CD4-positive, alpha-beta T cell treated with Interferon alpha-2 for 1 hour (primary cell): ENCODE data around the gene ASCC3.

Experiments
- DNase-seq, 2 donors: peaks; one replicate each; pipeline ENCODE4 v3.0.0-alpha.2; 2020 to 2022

The ASCC3 gene

GRCh38 chr6:100573166-100573565 lies 308.0 kb downstream of the ASCC3 start:
- no peak for DNase-seq

DNA sequence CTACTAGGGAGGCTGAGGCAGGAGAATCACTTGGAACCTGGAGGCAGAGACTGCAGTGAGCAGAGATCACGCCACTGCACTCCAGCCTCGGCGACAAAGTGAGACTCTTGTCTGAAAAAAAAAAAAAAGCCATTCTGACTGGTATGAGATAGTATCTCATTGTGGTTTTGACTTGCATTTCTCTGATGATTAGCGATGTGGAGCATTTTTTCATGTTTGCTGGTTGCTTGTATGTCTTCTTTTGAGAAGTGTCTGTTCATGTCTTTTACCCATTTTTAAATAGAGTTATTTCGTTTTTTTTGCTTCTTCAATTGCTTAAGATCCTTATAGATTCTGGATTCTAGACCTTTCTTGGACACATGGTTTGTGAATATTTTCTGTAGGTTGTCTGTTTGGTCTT lies 312.9 kb downstream of the ASCC3 start:
- DNase-seq: no peak

GRCh38 chr6:100566563-100566962 lies 314.6 kb downstream of the ASCC3 start:
- DNase-seq: no peak

GRCh38 chr6:100565439-100566104 lies 315.6 kb downstream of the ASCC3 start:
- DNase-seq: no peak

DNA sequence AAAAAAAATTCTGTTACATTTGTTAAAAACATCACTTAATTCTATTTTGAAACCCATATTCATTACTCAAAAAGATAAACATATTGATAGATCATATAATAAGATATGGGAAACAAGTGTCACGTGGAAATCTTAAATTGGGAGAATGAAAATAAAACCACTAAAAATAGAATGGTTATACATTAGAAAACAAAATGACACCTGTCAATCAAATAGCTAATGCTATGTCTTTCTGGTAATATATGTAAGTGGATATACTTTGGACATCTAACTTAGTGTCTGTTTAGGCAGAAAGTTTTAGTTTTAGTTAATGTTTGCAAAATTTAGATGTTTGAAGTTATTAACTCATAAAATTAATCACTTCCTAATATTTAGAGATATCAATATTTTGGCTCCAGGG lies 321.3 kb downstream of the ASCC3 start:
- no peak for DNase-seq

- DNase-seq: no peak
Observed at GRCh38 chr6:100554228-100554627, 326.9 kb downstream of the ASCC3 start.

DNA sequence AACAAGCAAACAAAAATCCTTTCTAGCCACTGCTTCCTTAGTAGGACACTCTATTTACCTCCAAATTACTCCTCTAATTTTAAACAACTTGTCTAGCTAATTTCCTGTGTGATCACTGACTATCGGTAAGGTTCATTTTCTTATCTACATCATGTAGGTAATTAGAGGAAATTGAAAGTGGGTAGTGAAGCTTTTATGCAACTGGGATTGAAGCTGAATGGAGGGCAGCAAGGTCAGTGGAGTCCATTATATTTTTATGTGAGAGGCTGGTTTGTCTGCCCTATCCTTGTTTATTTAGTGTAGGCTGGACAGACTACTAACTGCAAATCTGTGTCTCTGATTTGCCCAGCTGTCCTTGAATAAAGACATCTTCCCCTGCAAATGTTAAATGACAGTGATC lies 327.9 kb downstream of the ASCC3 start:
- DNase-seq: no peak

DNA sequence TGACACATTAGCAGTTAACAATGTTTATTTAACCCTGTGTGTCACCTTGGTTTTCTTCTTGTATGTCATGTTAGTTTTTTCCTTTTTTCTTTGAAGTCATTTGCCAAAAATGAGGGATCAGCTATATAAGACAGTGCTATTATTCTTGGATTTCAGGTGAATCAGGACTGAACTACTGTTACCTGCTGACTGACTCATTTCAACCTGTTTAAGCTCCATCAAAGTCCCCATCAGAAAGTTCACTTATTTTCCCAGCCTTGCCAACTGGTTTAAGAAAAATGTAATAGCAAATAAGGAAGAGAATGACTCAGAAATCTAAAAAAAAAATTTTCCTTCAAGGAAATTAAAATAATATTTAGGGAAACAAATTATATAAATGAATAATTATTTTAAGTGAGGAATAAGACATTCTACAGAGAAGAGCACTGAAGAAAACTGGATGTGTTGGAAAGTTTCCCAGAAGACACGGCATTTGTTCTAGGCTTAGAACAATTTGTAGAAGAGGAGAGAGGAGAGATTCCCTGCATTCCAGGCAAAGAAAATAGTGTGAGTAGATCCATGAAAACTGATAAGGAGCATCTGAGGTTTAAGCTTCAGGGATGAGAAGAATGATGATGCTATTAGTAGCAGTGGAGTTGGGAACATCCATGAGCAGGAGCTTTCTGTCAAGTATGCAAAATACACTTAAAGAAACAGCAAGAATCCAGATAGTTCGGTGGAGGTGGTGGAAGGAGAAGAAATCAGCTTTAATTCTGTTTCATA lies 331.5 kb downstream of the ASCC3 start:
- no peak for DNase-seq

DNA sequence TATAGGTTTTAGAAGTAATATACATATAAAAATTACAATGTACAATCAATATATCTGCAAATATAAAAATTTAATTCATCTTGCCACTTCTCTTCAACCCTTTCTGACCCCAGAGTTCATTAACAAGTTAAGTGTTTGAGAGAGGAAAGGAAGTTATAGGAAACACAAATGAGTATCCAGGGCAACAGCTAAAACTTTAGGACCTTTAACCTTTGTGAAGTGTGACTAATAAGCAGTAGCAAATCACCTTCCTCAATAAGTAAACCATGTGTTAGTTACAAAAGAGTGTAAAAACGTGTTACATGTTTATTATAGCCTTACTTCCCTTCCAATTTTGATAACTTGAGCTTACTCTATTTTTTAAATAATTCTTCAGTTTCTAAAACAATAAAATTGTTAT lies 343.0 kb downstream of the ASCC3 start:
- no peak for DNase-seq

DNA sequence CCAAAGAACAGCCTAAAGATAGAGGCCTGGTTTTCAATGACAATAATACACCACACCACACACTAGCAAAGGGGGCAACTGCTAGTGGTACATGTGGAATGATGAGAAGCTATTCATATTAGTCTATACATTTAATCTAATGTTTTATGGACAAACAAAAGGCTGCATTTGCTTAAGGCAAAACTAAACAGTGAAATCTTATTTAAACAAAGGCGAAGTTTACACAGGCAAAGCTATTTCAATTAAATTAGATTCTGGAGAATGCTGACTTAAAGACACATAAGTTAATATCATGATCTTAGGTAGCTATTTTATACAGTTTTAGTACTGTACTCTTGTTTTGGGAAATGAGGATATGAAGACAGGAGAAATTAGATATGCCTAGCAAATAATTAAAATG lies 362.5 kb downstream of the ASCC3 start:
- DNase-seq: no peak

- no peak for DNase-seq
Observed at GRCh38 chr6:100517633-100518032, 363.5 kb downstream of the ASCC3 start.

- DNase-seq: no peak
Observed at GRCh38 chr6:100517106-100517505, 364.0 kb downstream of the ASCC3 start.

DNA sequence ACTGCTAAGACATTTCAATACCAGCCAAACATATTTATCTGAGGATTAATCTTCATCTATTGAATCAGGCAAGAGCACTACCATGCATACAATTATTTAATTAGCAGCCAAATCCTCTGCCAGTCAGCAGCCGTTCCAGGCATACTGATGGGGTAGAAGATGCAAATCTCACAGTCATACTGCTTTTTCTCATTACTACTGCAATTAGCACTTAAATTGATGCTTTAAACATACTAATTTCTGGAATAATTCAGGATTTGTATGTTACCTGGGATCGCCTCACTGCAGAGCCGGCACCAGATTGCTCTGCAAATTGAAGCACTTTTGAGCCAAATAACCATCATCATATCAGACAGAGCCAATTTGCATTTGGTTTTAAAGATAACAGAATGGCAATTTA lies 366.5 kb downstream of the ASCC3 start:
- DNase-seq: no peak

- DNase-seq: no peak
Observed at GRCh38 chr6:100512203-100512862, 368.8 kb downstream of the ASCC3 start.

DNA sequence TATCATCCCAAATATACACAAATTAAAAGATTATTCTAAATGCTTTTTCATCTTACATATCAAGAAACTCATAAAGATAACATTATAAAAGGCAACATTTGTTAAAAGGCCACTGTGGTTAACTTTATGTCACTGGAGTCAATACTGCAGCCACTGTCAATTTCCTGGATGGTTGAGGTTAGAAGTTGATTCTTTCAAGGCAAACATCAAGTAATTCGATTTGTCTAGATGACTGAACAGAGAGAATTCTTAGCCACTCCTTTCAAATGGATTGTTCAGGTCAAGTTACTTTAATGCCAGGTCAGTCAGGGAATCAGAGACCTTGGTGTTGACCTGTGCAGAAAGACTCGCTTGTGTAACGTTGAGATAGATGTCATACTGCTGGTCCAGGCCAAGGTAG lies 372.0 kb downstream of the ASCC3 start:
- DNase-seq: no peak

- DNase-seq: no peak
Observed at GRCh38 chr6:100506651-100507050, 374.5 kb downstream of the ASCC3 start.

GRCh38 chr6:100504786-100505737 lies 376.1 kb downstream of the ASCC3 start:
- no peak for DNase-seq

DNA sequence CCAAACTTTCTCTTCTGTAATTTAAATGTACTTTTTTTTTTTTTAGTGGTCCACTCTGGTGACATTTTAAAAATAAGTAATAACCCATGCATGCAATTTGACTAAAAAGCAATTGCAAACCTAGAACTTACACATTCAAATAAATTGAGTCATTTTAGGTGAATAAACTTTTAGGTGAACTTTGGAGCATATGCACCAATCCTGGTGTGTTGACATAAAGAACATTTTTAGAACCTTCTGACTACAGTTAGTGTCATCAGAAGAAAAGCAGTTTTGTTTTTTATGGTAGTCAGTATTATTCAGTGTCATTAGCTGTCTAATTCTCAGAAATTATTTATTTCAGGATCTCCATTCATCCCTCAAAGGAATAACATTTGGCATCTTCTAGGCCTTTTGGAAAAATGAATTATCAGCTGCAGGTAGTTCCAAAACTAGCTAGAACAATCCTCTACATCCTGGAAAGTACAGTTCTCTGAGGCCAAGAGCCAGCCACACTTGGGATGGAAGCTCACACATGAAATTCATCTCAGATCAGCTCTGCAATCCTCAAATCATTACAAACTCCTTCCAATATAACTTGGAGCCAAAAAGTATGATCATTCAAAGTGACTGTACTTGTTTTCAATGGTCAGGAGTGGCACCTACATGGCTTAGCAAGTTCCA lies 378.0 kb downstream of the ASCC3 start:
- no peak for DNase-seq

GRCh38 chr6:100493206-100493888 lies 387.8 kb downstream of the ASCC3 start:
- no peak for DNase-seq

GRCh38 chr6:100491952-100492670 lies 389.0 kb downstream of the ASCC3 start:
- DNase-seq: no peak

- no peak for DNase-seq
Observed at GRCh38 chr6:100490065-100490464, 391.1 kb downstream of the ASCC3 start.
